GM12865 (cell line): Measurements from ENCODE around the gene CASP12.
A peak's percentile ranks its signal among the peaks of the same experiment; 100 is the strongest.

Experiments used
- DNase-seq: peaks from one replicate; pipeline ENCODE4 v3.0.0; 2010; ENCODE audit warnings: low read depth
- H3K4me3 ChIP-seq: 2 replicates; pipeline ENCODE4 v1.5.1; 2011; ENCODE audit warnings: mild to moderate bottlenecking, low read depth, low read length, control low read depth
- CTCF ChIP-seq: IDR thresholded peaks from 2 replicates; pipeline ENCODE4 v1.5.1; 2011; ENCODE audit warnings: low read length, control low read depth, low read depth, inconsistent platforms; ENCODE audit not compliant: insufficient read depth; ENCODE audit errors: missing control alignments

CASP12 gene

GRCh38 chr11:104908186-104908531 lies 9.9 kb upstream of the CASP12 start:
- no peak for TF ChIP-seq CTCF
- H3K4me3 ChIP-seq, result no peak overlapping the region

GRCh38 chr11:104907521-104908185 lies 9.4 kb upstream of the CASP12 start:
- TF ChIP-seq CTCF, result no peak
- DNase-seq, result peak; percentile 42
- H3K4me3 ChIP-seq, result no peak overlapping the region

More at GRCh38 chr11:104908186-104908531, 9.9 kb upstream of the CASP12 start:
- no peak for DNase-seq

- DNase-seq, result no peak
Observed at GRCh38 chr11:104905271-104905670, 7.0 kb upstream of the CASP12 start.

GRCh38 chr11:104899226-104899625 lies 966 bp upstream of the CASP12 start:
- no peak for DNase-seq
- TF ChIP-seq CTCF, result no peak

More at GRCh38 chr11:104905271-104905670, 7.0 kb upstream of the CASP12 start:
- TF ChIP-seq CTCF, result no peak
- no peak overlapping the region for H3K4me3 ChIP-seq

GRCh38 chr11:104898685-104899013 lies 389 bp upstream of the CASP12 start:
- DNase-seq, result no peak
- no peak overlapping the region for H3K4me3 ChIP-seq
- no peak for TF ChIP-seq CTCF

More at GRCh38 chr11:104899226-104899625, 966 bp upstream of the CASP12 start:
- H3K4me3 ChIP-seq, result no peak overlapping the region

GRCh38 chr11:104895634-104896033 lies 2.6 kb downstream of the CASP12 start:
- TF ChIP-seq CTCF, result no peak
- no peak for DNase-seq

GRCh38 chr11:104893876-104894275 lies 4.4 kb downstream of the CASP12 start:
- no peak for DNase-seq
- no peak overlapping the region for H3K4me3 ChIP-seq
- no peak for TF ChIP-seq CTCF

More at GRCh38 chr11:104895634-104896033, 2.6 kb downstream of the CASP12 start:
- no peak overlapping the region for H3K4me3 ChIP-seq
